Gastrocnemius medialis (tissue), 4 donors: Measurements from ENCODE around the gene SNX10. TPM values are rescaled to one million over a fixed set of nuclear protein-coding genes. Genes with fewer than 3 reads are reported as not detected.

ENCODE experiments used
- ATAC-seq, 2 donors: fragments of 150-250 bp; one replicate each; pipeline ENCODE4 v1.9.1; 2016
- DNase-seq, 2 donors: peaks; one replicate each; pipeline ENCODE4 v3.0.0-alpha.2; 2019
- H3K27ac ChIP-seq, 4 donors: fragments of 200-600 bp; sonication (generic); 1 replicate in 1 of 4; 2 replicates in 3 of 4; pipeline ENCODE4 v1.5.1; 2016 to 2018; ENCODE audit warnings: mild to moderate bottlenecking in 2 of 4, moderate library complexity in 1 of 4
- H3K27me3 ChIP-seq, 3 donors: fragments of 200-600 bp; sonication (generic) in 2 of 3; 1 replicate in 1 of 3; 2 replicates in 2 of 3; pipeline versions ENCODE4 v1.5.1 to v1.6.0; 2016 to 2019; ENCODE audit warnings: mild to moderate bottlenecking in 1 of 3, moderate library complexity in 1 of 3
- H3K36me3 ChIP-seq, 2 donors: fragments of 200-600 bp; sonication (generic) in 1 of 2; one replicate each; pipeline ENCODE4 v1.5.1; 2017 to 2018
- H3K4me1 ChIP-seq, 2 donors: fragments of 200-600 bp; sonication (generic) in 1 of 2; one replicate each; pipeline ENCODE4 v1.5.1; 2016 to 2017; ENCODE audit warnings: mild to moderate bottlenecking in 2 of 2
- H3K4me3 ChIP-seq, 4 donors: fragments of 200-600 bp; sonication (generic) in 3 of 4; 1 replicate in 1 of 4; 2 replicates in 3 of 4; pipeline ENCODE4 v1.5.1; 2016 to 2019; ENCODE audit warnings: mild to moderate bottlenecking in 2 of 4
- H3K9me3 ChIP-seq, 3 donors: fragments of 200-600 bp; sonication (generic) in 2 of 3; 1 replicate in 1 of 3; 2 replicates in 2 of 3; pipeline ENCODE4 v1.5.1; 2016 to 2019
- POLR2A ChIP-seq, 2 donors: fragments of 450-650 bp; IDR thresholded peaks; one replicate each; pipeline ENCODE4 v1.6.1; 2017; ENCODE audit warnings: antibody characterized with exemption in 2 of 2, mild to moderate bottlenecking in 2 of 2, moderate library complexity in 2 of 2
- in situ Hi-C, 4 donors: fragments of 200-750 bp; cut with MboI; loops; one replicate each; pipeline versions ENCODE4 v1.15.0 to v1.8.0; 2017; ENCODE audit warnings: low sequenced_read_pairs in 4 of 4
- intact Hi-C: fragments of 100-400 bp; cut with DNase I; formaldehyde crosslinking; loops from one replicate; pipeline ENCODE4 v1.15.1; 2023; ENCODE audit warnings: low total_unique reads
- total RNA-seq, 4 donors: library from RNA; depleted of rRNA; stranded (reverse); fragments of >200 nt; gene quantifications; one replicate each; pipeline versions ENCODE4 v1.1.0 to v1.2.3, GENCODE V29; 2016
- TF ChIP-seq, protein P1 (sequence below), 5 experiments: fragments of 450-650 bp in 3 of 5; fragments of 200-600 bp in 2 of 5; sonication (generic) in 2 of 5; IDR thresholded peaks in 4 of 5; conservative IDR thresholded peaks in 1 of 5; 1 replicate in 4 of 5; 2 replicates in 1 of 5; pipeline ENCODE4 v1.5.1; 2016 to 2019; ENCODE audit warnings: antibody characterized with exemption in 5 of 5, mild to moderate bottlenecking in 3 of 5, moderate library complexity in 3 of 5

The SNX10 gene
- total RNA-seq, 4 donors from 2014 or later = 1.2 to 1.9 (median 1.3) TPM; not detected in 1

DNA sequence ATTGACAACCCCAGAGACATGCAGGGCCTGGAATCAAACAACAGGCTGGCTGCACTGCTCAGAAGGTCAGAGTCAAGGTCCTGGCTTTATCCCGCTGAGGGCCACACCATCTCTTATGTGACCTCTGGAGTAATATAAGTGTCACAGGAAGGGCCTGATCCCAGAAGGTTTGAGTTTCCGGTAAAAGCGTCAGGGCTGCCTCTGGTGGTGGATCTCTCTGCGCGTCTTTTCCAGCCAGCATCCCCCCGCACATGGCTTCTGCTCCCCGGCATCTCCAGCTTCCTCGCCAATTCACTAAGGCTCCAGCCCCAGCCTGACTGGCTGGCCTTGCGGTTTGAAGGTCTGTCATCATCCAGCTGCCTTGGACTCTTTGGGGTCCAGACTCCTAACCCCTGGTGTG lies 54.2 kb downstream of the SNX10 start:
- no peaks in the 10 kb centered on the region for H3K36me3 ChIP-seq
- H3K4me3 ChIP-seq = no peak overlapping the region
- ATAC-seq = no peak
- H3K27me3 ChIP-seq = no peaks in the 10 kb centered on the region
- in situ Hi-C loops = no loop called here
- intact Hi-C loops = no loop called here
- H3K4me1 ChIP-seq = no peaks in the 10 kb centered on the region
- no peaks in the 10 kb centered on the region for H3K9me3 ChIP-seq
- no peak for TF ChIP-seq POLR2A (IDR thresholded peaks at IDR 0.05)
- TF ChIP-seq, protein P1, sequence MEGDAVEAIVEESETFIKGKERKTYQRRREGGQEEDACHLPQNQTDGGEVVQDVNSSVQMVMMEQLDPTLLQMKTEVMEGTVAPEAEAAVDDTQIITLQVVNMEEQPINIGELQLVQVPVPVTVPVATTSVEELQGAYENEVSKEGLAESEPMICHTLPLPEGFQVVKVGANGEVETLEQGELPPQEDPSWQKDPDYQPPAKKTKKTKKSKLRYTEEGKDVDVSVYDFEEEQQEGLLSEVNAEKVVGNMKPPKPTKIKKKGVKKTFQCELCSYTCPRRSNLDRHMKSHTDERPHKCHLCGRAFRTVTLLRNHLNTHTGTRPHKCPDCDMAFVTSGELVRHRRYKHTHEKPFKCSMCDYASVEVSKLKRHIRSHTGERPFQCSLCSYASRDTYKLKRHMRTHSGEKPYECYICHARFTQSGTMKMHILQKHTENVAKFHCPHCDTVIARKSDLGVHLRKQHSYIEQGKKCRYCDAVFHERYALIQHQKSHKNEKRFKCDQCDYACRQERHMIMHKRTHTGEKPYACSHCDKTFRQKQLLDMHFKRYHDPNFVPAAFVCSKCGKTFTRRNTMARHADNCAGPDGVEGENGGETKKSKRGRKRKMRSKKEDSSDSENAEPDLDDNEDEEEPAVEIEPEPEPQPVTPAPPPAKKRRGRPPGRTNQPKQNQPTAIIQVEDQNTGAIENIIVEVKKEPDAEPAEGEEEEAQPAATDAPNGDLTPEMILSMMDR (IDR thresholded peaks at IDR 0.05 in 4 of 5, conservative IDR thresholded peaks at IDR 0.05 in 1 of 5) = no peak
- no peak overlapping the region for H3K27ac ChIP-seq
- no peak for DNase-seq

DNA sequence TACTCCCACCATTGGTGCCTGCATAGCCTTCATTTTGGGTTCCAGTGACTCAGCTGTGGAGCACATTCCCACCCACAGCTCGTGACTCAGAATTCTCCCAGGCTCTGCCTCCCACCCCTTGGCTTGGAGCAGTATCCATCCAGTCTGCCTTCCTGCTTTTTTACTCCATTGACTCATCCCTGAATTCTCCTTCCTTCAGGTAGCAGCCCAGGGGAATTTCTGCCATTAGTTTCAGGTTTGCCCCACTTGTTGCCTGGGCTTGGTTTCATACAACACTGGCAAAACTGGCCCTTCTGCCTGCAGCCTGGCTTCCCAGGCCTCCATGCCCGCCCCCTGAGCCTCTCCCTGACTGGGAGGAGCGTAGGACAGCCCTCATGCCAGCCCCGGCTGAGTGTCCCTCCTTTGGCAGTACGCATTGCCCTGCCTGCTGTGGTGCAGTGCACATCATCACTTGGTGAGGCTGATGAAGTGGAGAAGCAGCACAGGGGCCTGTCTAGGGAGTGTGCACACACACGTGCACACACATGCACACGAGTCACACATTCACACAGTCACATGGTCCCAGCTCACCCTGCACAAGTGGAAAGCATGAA lies 55.0 kb downstream of the SNX10 start:
- ATAC-seq = no peak
- in situ Hi-C loops (no loop called here), intact Hi-C loops (no loop called here)
- Histone ChIP-seq H3K36me3 (no peaks in the 10 kb centered on the region), H3K4me3 (no peak overlapping the region), H3K27me3 (no peaks in the 10 kb centered on the region), H3K9me3 (no peaks in the 10 kb centered on the region), H3K4me1 (no peaks in the 10 kb centered on the region), H3K27ac (no peak overlapping the region)
- DNase-seq = no peak
- no peak for TF ChIP-seq POLR2A (IDR thresholded peaks at IDR 0.05)
- TF ChIP-seq, protein P1 (IDR thresholded peaks at IDR 0.05 in 4 of 5, conservative IDR thresholded peaks at IDR 0.05 in 1 of 5) = no peak

DNA sequence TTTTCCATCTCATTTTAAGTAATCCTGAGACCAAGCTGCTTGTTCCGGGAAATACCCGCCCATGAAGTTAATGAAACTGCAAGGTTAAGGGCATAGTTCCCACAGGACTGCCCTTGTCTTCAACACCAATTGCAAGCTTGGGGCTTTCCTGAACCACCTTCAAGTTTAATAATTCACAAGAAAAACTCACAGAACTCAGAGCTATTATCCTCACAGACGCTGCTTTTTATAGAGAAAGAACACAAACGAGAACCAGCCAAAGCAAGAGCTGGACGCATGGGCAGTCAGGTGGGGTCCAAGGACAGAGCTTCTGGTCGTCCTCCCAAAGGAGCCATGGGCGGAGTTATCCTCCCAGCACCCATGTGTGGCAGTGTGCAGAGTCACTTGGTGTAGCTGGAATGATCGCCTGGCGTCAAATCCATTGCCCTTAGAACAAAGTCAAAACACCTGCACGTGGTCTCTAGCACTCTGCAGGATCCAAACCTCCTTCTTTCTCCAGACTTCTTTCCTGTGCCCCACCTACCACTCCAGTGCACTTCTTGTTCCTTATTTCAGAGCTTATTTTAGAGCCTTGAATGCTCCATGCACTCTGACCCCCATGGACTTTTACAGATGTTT lies 56.7 kb downstream of the SNX10 start:
- ATAC-seq (no peak), DNase-seq (no peak)
- Histone ChIP-seq H3K4me3 (no peak overlapping the region), H3K27ac (no peak overlapping the region), H3K4me1 (no peaks in the 10 kb centered on the region), H3K36me3 (no peaks in the 10 kb centered on the region), H3K27me3 (no peaks in the 10 kb centered on the region), H3K9me3 (no peaks in the 10 kb centered on the region)
- in situ Hi-C loops (no loop called here), intact Hi-C loops (no loop called here)
- TF ChIP-seq, protein P1 (IDR thresholded peaks at IDR 0.05 in 4 of 5, conservative IDR thresholded peaks at IDR 0.05 in 1 of 5) = no peak
- no peak for TF ChIP-seq POLR2A (IDR thresholded peaks at IDR 0.05)

DNA sequence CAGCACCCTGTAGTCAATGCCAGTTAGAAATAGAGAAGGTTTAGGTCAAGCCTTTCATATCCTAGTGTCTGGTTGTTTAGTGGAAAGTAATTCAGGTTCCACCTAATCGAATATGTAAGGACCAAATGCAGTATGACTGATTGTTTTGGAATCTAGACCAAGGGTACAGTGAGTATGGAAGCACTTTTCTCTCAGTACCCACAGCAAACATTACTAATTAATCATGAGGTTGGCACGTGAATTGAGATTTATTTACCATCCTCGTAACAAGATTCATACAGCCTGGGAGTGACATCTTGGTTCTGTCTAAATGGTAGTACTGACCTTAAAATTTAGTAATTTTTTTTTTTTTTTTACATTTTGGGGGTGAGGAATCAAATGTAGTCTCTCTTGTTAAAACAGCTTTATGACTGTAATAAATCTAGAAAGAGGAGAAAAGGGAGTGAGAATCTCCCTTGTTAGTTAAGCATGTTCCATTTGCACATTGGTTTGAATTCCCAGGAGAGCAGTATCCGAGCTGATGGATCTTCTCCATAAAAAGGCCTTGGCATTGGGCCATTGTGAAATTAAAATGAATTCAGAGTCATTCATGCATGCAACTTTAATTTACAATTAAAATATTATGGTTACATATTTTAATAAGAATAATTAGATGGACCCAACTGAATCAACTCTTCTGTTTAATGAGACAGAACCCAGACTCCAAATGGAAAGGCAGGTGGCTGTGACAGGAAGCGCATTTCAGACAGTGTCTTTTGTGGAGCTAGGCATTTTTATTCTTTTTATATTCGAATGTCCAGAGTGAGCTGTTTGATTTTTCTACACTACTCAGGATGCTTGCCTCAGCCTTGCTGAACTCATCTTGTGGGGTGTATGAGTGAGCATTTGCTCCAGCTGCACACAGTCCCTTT lies 57.6 kb downstream of the SNX10 start:
- TF ChIP-seq POLR2A (IDR thresholded peaks at IDR 0.05) = no peak
- TF ChIP-seq, protein P1 (IDR thresholded peaks at IDR 0.05 in 4 of 5, conservative IDR thresholded peaks at IDR 0.05 in 1 of 5) = no peak
- in situ Hi-C loops (no loop called here), intact Hi-C loops (no loop called here)
- H3K27ac ChIP-seq = no peak overlapping the region
- DNase-seq = no peak
- H3K36me3 ChIP-seq = no peaks in the 10 kb centered on the region
- H3K4me3 ChIP-seq = no peak overlapping the region
- ATAC-seq = no peak
- no peaks in the 10 kb centered on the region for H3K4me1 ChIP-seq
- no peaks in the 10 kb centered on the region for H3K9me3 ChIP-seq
- H3K27me3 ChIP-seq = no peaks in the 10 kb centered on the region
